Neural progenitor cell (in vitro differentiated cells): ENCODE results near the gene STK36. TPM values are rescaled to one million over a fixed set of nuclear protein-coding genes. Genes with fewer than 3 reads are reported as not detected.
A peak's percentile ranks its signal among the peaks of the same experiment; 100 is the strongest.

Experiments
- DNase-seq: peaks from one replicate; pipeline ENCODE4 v3.0.0-alpha.2; 2016; ENCODE audit warnings: low spot score
- H2AFZ ChIP-seq: fragments of 200-600 bp; sonication (generic); replicated peaks from 2 replicates; pipeline ENCODE4 v1.6.1; 2016; ENCODE audit warnings: antibody characterized with exemption
- H3F3A ChIP-seq: fragments of 200-600 bp; sonication (generic); 2 replicates; pipeline ENCODE4 v1.6.1; 2016; ENCODE audit warnings: antibody characterized with exemption, low read depth
- H3K27ac ChIP-seq: fragments of 200-600 bp; sonication (generic); 2 replicates; pipeline ENCODE4 v1.5.1; 2016; ENCODE audit warnings: mild to moderate bottlenecking
- H3K27me3 ChIP-seq: fragments of 200-600 bp; sonication (generic); 2 replicates; pipeline ENCODE4 v1.6.1; 2016; ENCODE audit warnings: mild to moderate bottlenecking, moderate library complexity
- H3K36me3 ChIP-seq: fragments of 200-600 bp; sonication (generic); 2 replicates; pipeline ENCODE4 v1.5.1; 2016
- H3K4me1 ChIP-seq: fragments of 200-600 bp; sonication (generic); 2 replicates; pipeline ENCODE4 v1.6.1; 2016; ENCODE audit warnings: mixed run types
- H3K4me2 ChIP-seq: fragments of 200-600 bp; sonication (generic); 2 replicates; pipeline ENCODE4 v1.6.1; 2016
- H3K4me3 ChIP-seq: fragments of 200-600 bp; sonication (generic); 2 replicates; pipeline ENCODE4 v1.5.1; 2016
- H3K79me2 ChIP-seq: fragments of 200-600 bp; sonication (generic); 2 replicates; pipeline ENCODE4 v1.6.1; 2016; ENCODE audit warnings: low read depth
- H3K9ac ChIP-seq: fragments of 200-600 bp; sonication (generic); 2 replicates; pipeline ENCODE4 v1.6.1; 2016
- H3K9me3 ChIP-seq: fragments of 200-600 bp; sonication (generic); 2 replicates; pipeline ENCODE4 v1.5.1; 2016; ENCODE audit warnings: low read depth
- H4K20me1 ChIP-seq: fragments of 200-600 bp; sonication (generic); 2 replicates; pipeline ENCODE4 v1.6.1; 2016; ENCODE audit warnings: low read depth
- H3K27ac Mint-ChIP-seq: 3 replicates; pipeline ENCODE4 v1.8.0; 2021; ENCODE audit warnings: mixed read lengths
- H3K27me3 Mint-ChIP-seq: 2 replicates; pipeline ENCODE4 v1.8.0; 2022; ENCODE audit warnings: low read depth, mild to moderate bottlenecking, inconsistent platforms, moderate library complexity, mixed read lengths; ENCODE audit not compliant: insufficient read depth
- H3K36me3 Mint-ChIP-seq: 3 replicates; pipeline ENCODE4 v1.8.0; 2021; ENCODE audit warnings: mixed read lengths
- H3K4me1 Mint-ChIP-seq: 3 replicates; pipeline ENCODE4 v1.8.0; 2021; ENCODE audit warnings: mixed read lengths
- H3K4me3 Mint-ChIP-seq: 3 replicates; pipeline ENCODE4 v1.8.0; 2021; ENCODE audit warnings: mild to moderate bottlenecking, moderate library complexity, mixed read lengths
- H3K9me3 Mint-ChIP-seq: 3 replicates; pipeline ENCODE4 v1.8.0; 2020; ENCODE audit warnings: mixed read lengths
- CTCF ChIP-seq: fragments of 200-600 bp; sonication (generic); IDR thresholded peaks from 2 replicates; pipeline ENCODE4 v1.5.1; 2017; ENCODE audit warnings: antibody characterized with exemption, mild to moderate bottlenecking
- EZH2 ChIP-seq: fragments of 200-600 bp; sonication (generic); IDR thresholded peaks from 2 replicates; pipeline ENCODE4 v1.6.1; 2017; ENCODE audit warnings: antibody characterized with exemption, mild to moderate bottlenecking, moderate library complexity
- EZH2phosphoT487 ChIP-seq: fragments of 200-600 bp; sonication (generic); IDR thresholded peaks from 2 replicates; pipeline ENCODE4 v1.6.1; 2017; ENCODE audit warnings: antibody characterized with exemption
- total RNA-seq: library from RNA; depleted of rRNA; stranded (reverse); fragments of >200 nt; gene quantifications from 2 replicates; pipeline ENCODE4 v1.2.3, GENCODE V29; 2015; ENCODE audit warnings: low replicate concordance

STK36 gene
- total RNA-seq, 1 donor from 2014 or later = 61.4 TPM

GRCh38 chr2:218711550-218711929 lies 39.7 kb downstream of the STK36 start:
- DNase-seq = no peak
- no peaks in the 10 kb centered on the region for H3K27me3 Mint-ChIP-seq
- TF ChIP-seq EZH2phosphoT487 = no peak
- TF ChIP-seq CTCF = no peak
- no peak for TF ChIP-seq EZH2
- H3K27me3 ChIP-seq = no peaks in the 10 kb centered on the region
- no peaks in the 10 kb centered on the region for H3K9me3 Mint-ChIP-seq
- H3K4me1 Mint-ChIP-seq = peaks cover 11% of the 10 kb centered on the region
- no peaks in the 10 kb centered on the region for H3K9me3 ChIP-seq
- peak overlapping the region; percentile 98 for H3K4me3 Mint-ChIP-seq
- H3K4me1 ChIP-seq = no peaks in the 10 kb centered on the region
- H3K79me2 ChIP-seq = peaks cover 56% of the 10 kb centered on the region
- no peaks in the 10 kb centered on the region for H3F3A ChIP-seq
- peaks cover 8% of the 10 kb centered on the region for H3K36me3 Mint-ChIP-seq
- H3K4me3 ChIP-seq = peak overlapping the region; percentile 85
- H4K20me1 ChIP-seq = peaks cover 16% of the 10 kb centered on the region
- no peaks in the 10 kb centered on the region for H3K36me3 ChIP-seq
- peak overlapping the region; percentile 27 for H2AFZ ChIP-seq
- H3K27ac ChIP-seq = no peak overlapping the region
- peak overlapping the region; percentile 94 for H3K27ac Mint-ChIP-seq
- peak overlapping the region; percentile 81 for H3K9ac ChIP-seq
- peak overlapping the region; percentile 93 for H3K4me2 ChIP-seq

- Histone ChIP-seq H3K9ac (no peak overlapping the region), H3K4me2 (no peak overlapping the region), H3K9me3 (no peaks in the 10 kb centered on the region), H3K79me2 (peaks cover 80% of the 10 kb centered on the region), H3K4me3 (no peak overlapping the region), H3K27me3 (no peaks in the 10 kb centered on the region), H3K4me1 (no peaks in the 10 kb centered on the region), H3K27ac (no peak overlapping the region), H3K36me3 (no peaks in the 10 kb centered on the region), H3F3A (no peaks in the 10 kb centered on the region), H4K20me1 (peaks cover 26% of the 10 kb centered on the region), H2AFZ (no peak overlapping the region)
- H3K36me3 Mint-ChIP-seq = peaks cover 20% of the 10 kb centered on the region
- DNase-seq = no peak
- H3K4me1 Mint-ChIP-seq = peaks cover 11% of the 10 kb centered on the region
- H3K27ac Mint-ChIP-seq = no peak overlapping the region
- H3K9me3 Mint-ChIP-seq = no peaks in the 10 kb centered on the region
- no peak overlapping the region for H3K4me3 Mint-ChIP-seq
- H3K27me3 Mint-ChIP-seq = peaks cover 2% of the 10 kb centered on the region
- TF ChIP-seq EZH2phosphoT487 = no peak
Observed at GRCh38 chr2:218713922-218714321, 42.0 kb downstream of the STK36 start.

DNA sequence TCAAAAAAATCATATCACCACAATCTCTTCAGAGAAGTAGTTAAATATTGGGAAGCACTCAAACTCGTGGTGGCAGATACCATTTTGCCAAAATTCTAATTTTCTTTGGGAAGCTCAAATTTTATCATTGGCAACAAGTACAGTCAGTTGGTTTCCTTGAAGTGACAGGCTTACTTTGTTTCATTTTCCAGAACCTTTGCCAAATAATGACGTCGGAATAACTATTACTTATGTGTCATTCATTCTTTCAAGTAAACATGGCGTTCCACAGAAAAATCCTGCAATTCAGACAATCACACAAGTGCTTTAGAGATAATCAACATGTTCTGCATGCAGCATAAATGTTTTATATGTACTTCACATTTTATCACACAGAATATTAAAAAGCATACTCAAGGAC lies 44.2 kb downstream of the STK36 start:
- Mint-ChIP-seq H3K27ac (no peak overlapping the region), H3K36me3 (peaks cover 30% of the 10 kb centered on the region), H3K4me1 (peaks cover 11% of the 10 kb centered on the region), H3K9me3 (no peaks in the 10 kb centered on the region), H3K27me3 (peaks cover 2% of the 10 kb centered on the region), H3K4me3 (no peak overlapping the region)
- no peaks in the 10 kb centered on the region for H3K9me3 ChIP-seq
- H2AFZ ChIP-seq = no peak overlapping the region
- no peaks in the 10 kb centered on the region for H3F3A ChIP-seq
- H4K20me1 ChIP-seq = peaks cover 39% of the 10 kb centered on the region
- no peak for DNase-seq
- H3K27ac ChIP-seq = no peak overlapping the region
- no peak overlapping the region for H3K4me3 ChIP-seq
- no peak overlapping the region for H3K4me2 ChIP-seq
- TF ChIP-seq CTCF (no peak), EZH2 (no peak), EZH2phosphoT487 (no peak)
- no peaks in the 10 kb centered on the region for H3K36me3 ChIP-seq
- no peaks in the 10 kb centered on the region for H3K4me1 ChIP-seq
- H3K9ac ChIP-seq = no peak overlapping the region
- no peaks in the 10 kb centered on the region for H3K27me3 ChIP-seq
- peaks cover 98% of the 10 kb centered on the region for H3K79me2 ChIP-seq

GRCh38 chr2:218717262-218717661 lies 45.4 kb downstream of the STK36 start:
- no peak overlapping the region for H3K9ac ChIP-seq
- no peak for DNase-seq
- H3K4me1 ChIP-seq = no peaks in the 10 kb centered on the region
- no peaks in the 10 kb centered on the region for H3K9me3 ChIP-seq
- peaks cover 30% of the 10 kb centered on the region for H3K36me3 Mint-ChIP-seq
- H3K4me1 Mint-ChIP-seq = peaks cover 4% of the 10 kb centered on the region
- no peak overlapping the region for H3K4me2 ChIP-seq
- H3K4me3 ChIP-seq = no peak overlapping the region
- H2AFZ ChIP-seq = no peak overlapping the region
- peaks cover 2% of the 10 kb centered on the region for H3K27me3 Mint-ChIP-seq
- H3K36me3 ChIP-seq = no peaks in the 10 kb centered on the region
- no peaks in the 10 kb centered on the region for H3F3A ChIP-seq
- TF ChIP-seq EZH2 (no peak), EZH2phosphoT487 (no peak), CTCF (no peak)
- peaks cover 49% of the 10 kb centered on the region for H4K20me1 ChIP-seq
- peaks cover 98% of the 10 kb centered on the region for H3K79me2 ChIP-seq
- H3K27me3 ChIP-seq = no peaks in the 10 kb centered on the region
- H3K9me3 Mint-ChIP-seq = no peaks in the 10 kb centered on the region
- H3K27ac ChIP-seq = no peak overlapping the region
- no peak overlapping the region for H3K27ac Mint-ChIP-seq
- H3K4me3 Mint-ChIP-seq = no peak overlapping the region
